Breast epithelium (tissue), 4 donors: ENCODE data around the gene FCF1. TPM values are rescaled to one million over a fixed set of nuclear protein-coding genes. Genes with fewer than 3 reads are reported as not detected.

Experiments used
- DNase-seq, 2 donors: peaks; one replicate each; pipeline ENCODE4 v3.0.0-alpha.2; 2019; ENCODE audit warnings: low spot score in 2 of 2
- H3K27ac ChIP-seq, 2 donors: fragments of 200-600 bp; sonication (generic) in 1 of 2; one replicate each; pipeline ENCODE4 v1.5.1; 2016 to 2019; ENCODE audit warnings: mild to moderate bottlenecking in 1 of 2
- H3K27me3 ChIP-seq, 2 donors: fragments of 200-600 bp; sonication (generic) in 1 of 2; one replicate each; pipeline versions ENCODE4 v1.5.1 to v1.6.0; 2017 to 2019; ENCODE audit warnings: control low read depth in 1 of 2, mild to moderate bottlenecking in 1 of 2
- H3K36me3 ChIP-seq: fragments of 200-600 bp; one replicate; pipeline ENCODE4 v1.5.1; 2019
- H3K4me1 ChIP-seq, 2 donors: fragments of 200-600 bp; sonication (generic); one replicate each; pipeline ENCODE4 v1.5.1; 2016 to 2019; ENCODE audit warnings: control low read depth in 1 of 2
- H3K4me3 ChIP-seq, 3 donors: fragments of 200-600 bp; sonication (generic); 1 replicate in 2 of 3; 2 replicates in 1 of 3; pipeline ENCODE4 v1.5.1; 2016 to 2019; ENCODE audit warnings: mild to moderate bottlenecking in 3 of 3, moderate library complexity in 2 of 3
- H3K9me3 ChIP-seq, 2 donors: fragments of 200-600 bp; sonication (generic) in 1 of 2; one replicate each; pipeline ENCODE4 v1.5.1; 2016 to 2019; ENCODE audit warnings: control low read depth in 1 of 2
- CTCF ChIP-seq, 3 donors: fragments of 450-650 bp; IDR thresholded peaks; one replicate each; pipeline ENCODE4 v1.5.1; 2016 to 2017; ENCODE audit warnings: antibody characterized with exemption in 3 of 3, mild to moderate bottlenecking in 3 of 3, moderate library complexity in 3 of 3
- POLR2A ChIP-seq: fragments of 450-650 bp; IDR thresholded peaks from one replicate; pipeline ENCODE4 v1.6.1; 2016; ENCODE audit warnings: antibody characterized with exemption, mild to moderate bottlenecking, moderate library complexity
- POLR2AphosphoS5 ChIP-seq, 3 donors: sonication (generic); formaldehyde crosslinking; IDR thresholded peaks; one replicate each; pipeline ENCODE4 v1.6.1; 2017; ENCODE audit warnings: antibody characterized with exemption in 3 of 3
- intact Hi-C: fragments of 100-400 bp; cut with DNase I; formaldehyde crosslinking; loops from one replicate; pipeline ENCODE4 v1.15.1; 2023; ENCODE audit warnings: low total_unique reads
- total RNA-seq, 3 donors: library from RNA; depleted of rRNA; stranded (reverse); fragments of >200 nt; gene quantifications; one replicate each; pipeline ENCODE4 v1.1.0, GENCODE V29; 2016

Gene FCF1
- total RNA-seq, 3 donors from 2014 or later, result 29.4 to 34.6 (median 33.8) TPM

GRCh38 chr14:74713395-74713735 is 421 bp downstream of the FCF1 start:
- TF ChIP-seq POLR2A (no peak), CTCF (IDR thresholded peaks at IDR 0.05) (no peak), POLR2AphosphoS5 (IDR thresholded peaks at IDR 0.05) (no peak)
- Histone ChIP-seq H3K27me3 (no peaks in the 10 kb centered on the region), H3K4me1 (peaks cover 7% of the 10 kb centered on the region in 2 donors), H3K36me3 (peaks cover 5% of the 10 kb centered on the region), H3K27ac (peak overlapping the region; percentile 92 to 93), H3K4me3 (peak overlapping the region; percentile 70 to 87 (median 81)), H3K9me3 (no peaks in the 10 kb centered on the region)
- intact Hi-C loops, result no loop called here
- DNase-seq, result no peak

- DNase-seq, result no peak
- intact Hi-C loops, result no loop called here
- Histone ChIP-seq H3K4me1 (no peaks in the 10 kb centered on the region), H3K27ac (no peak overlapping the region), H3K36me3 (peaks cover 5% of the 10 kb centered on the region), H3K4me3 (no peak overlapping the region), H3K9me3 (no peaks in the 10 kb centered on the region), H3K27me3 (no peaks in the 10 kb centered on the region)
- TF ChIP-seq POLR2AphosphoS5 (IDR thresholded peaks at IDR 0.05), result no peak
- TF ChIP-seq POLR2A, result no peak
- no peak for TF ChIP-seq CTCF (IDR thresholded peaks at IDR 0.05)
These were observed 7.6 kb downstream of the FCF1 start for GRCh38 chr14:74720526-74720925.

- H3K36me3 ChIP-seq, result no peaks in the 10 kb centered on the region
- H3K4me3 ChIP-seq, result no peak overlapping the region
- H3K27me3 ChIP-seq, result no peaks in the 10 kb centered on the region
- intact Hi-C loops, result no loop called here
- no peaks in the 10 kb centered on the region for H3K9me3 ChIP-seq
- no peak overlapping the region for H3K27ac ChIP-seq
- no peak for DNase-seq
- no peak for TF ChIP-seq POLR2A
- TF ChIP-seq CTCF (IDR thresholded peaks at IDR 0.05), result no peak
- TF ChIP-seq POLR2AphosphoS5 (IDR thresholded peaks at IDR 0.05), result no peak
- no peaks in the 10 kb centered on the region for H3K4me1 ChIP-seq
These were observed 10.2 kb downstream of the FCF1 start for GRCh38 chr14:74723134-74723533.

GRCh38 chr14:74732387-74732786 is 19.4 kb downstream of the FCF1 start:
- Histone ChIP-seq H3K9me3 (no peaks in the 10 kb centered on the region), H3K4me1 (no peaks in the 10 kb centered on the region), H3K27ac (no peak overlapping the region), H3K4me3 (no peak overlapping the region), H3K36me3 (no peaks in the 10 kb centered on the region), H3K27me3 (no peaks in the 10 kb centered on the region)
- intact Hi-C loops, result no loop called here
- no peak for TF ChIP-seq POLR2A
- no peak for TF ChIP-seq POLR2AphosphoS5 (IDR thresholded peaks at IDR 0.05)
- TF ChIP-seq CTCF (IDR thresholded peaks at IDR 0.05), result no peak
- DNase-seq, result no peak

- intact Hi-C loops, result no loop called here
- TF ChIP-seq POLR2A (no peak), CTCF (IDR thresholded peaks at IDR 0.05) (no peak), POLR2AphosphoS5 (IDR thresholded peaks at IDR 0.05) (no peak)
- no peak for DNase-seq
- Histone ChIP-seq H3K27me3 (no peaks in the 10 kb centered on the region), H3K9me3 (no peaks in the 10 kb centered on the region), H3K27ac (no peak overlapping the region), H3K4me1 (no peaks in the 10 kb centered on the region), H3K36me3 (no peaks in the 10 kb centered on the region), H3K4me3 (no peak overlapping the region)
These were observed 20.3 kb downstream of the FCF1 start for GRCh38 chr14:74733221-74733620.
